Stomach (tissue), 9 donors: ENCODE measurements around the gene MTMR1. TPM values are rescaled to one million over a fixed set of nuclear protein-coding genes. Genes with fewer than 3 reads are reported as not detected.
A peak's percentile ranks its signal among the peaks of the same experiment; 100 is the strongest.

ENCODE experiments used
- DNase-seq, 2 donors: peaks; one replicate each; pipeline versions ENCODE4 v3.0.0 to v3.0.0-alpha.2; 2013 to 2019
- H3K27ac ChIP-seq, 5 donors: fragments of 200-600 bp in 4 of 5; sonication (generic) in 4 of 5; one replicate each; pipeline ENCODE4 v1.5.1; 2013 to 2019; ENCODE audit warnings: mild to moderate bottlenecking in 1 of 5, moderate library complexity in 1 of 5
- H3K27me3 ChIP-seq, 3 donors: fragments of 200-600 bp; sonication (generic); one replicate each; pipeline ENCODE4 v1.5.1; 2017 to 2019; ENCODE audit warnings: mixed run types in 1 of 3
- H3K36me3 ChIP-seq, 4 donors: fragments of 200-600 bp; sonication (generic); 1 replicate in 3 of 4; 2 replicates in 1 of 4; pipeline ENCODE4 v1.5.1; 2016 to 2019
- H3K4me1 ChIP-seq, 4 donors: fragments of 200-600 bp; sonication (generic); one replicate each; pipeline ENCODE4 v1.5.1; 2016 to 2019
- H3K4me3 ChIP-seq, 4 donors: fragments of 200-600 bp; sonication (generic) in 3 of 4; one replicate each; pipeline ENCODE4 v1.5.1; 2016 to 2019; ENCODE audit warnings: mild to moderate bottlenecking in 1 of 4
- H3K9me3 ChIP-seq, 4 donors: fragments of 200-600 bp; sonication (generic); one replicate each; pipeline ENCODE4 v1.5.1; 2016 to 2019
- CTCF ChIP-seq, 7 experiments: fragments of 450-650 bp in 4 of 7; fragments of 200-600 bp in 3 of 7; sonication (generic) in 3 of 7; IDR thresholded peaks; one replicate each; pipeline ENCODE4 v1.5.1; 2016 to 2019; ENCODE audit warnings: antibody characterized with exemption in 7 of 7, control low read depth in 2 of 7, mild to moderate bottlenecking in 1 of 7
- EP300 ChIP-seq: sonication (generic); formaldehyde crosslinking; IDR thresholded peaks from one replicate; pipeline ENCODE4 v1.6.1; 2017; ENCODE audit warnings: antibody characterized with exemption
- POLR2A ChIP-seq, 4 donors: fragments of 450-650 bp; IDR thresholded peaks; one replicate each; pipeline ENCODE4 v1.6.1; 2016; ENCODE audit warnings: antibody characterized with exemption in 4 of 4, control low read depth in 2 of 4, mild to moderate bottlenecking in 1 of 4, moderate library complexity in 1 of 4
- POLR2AphosphoS5 ChIP-seq, 3 donors: sonication (generic); formaldehyde crosslinking; IDR thresholded peaks; one replicate each; pipeline ENCODE4 v1.6.1; 2016; ENCODE audit warnings: antibody characterized with exemption in 3 of 3
- WGBS, 5 donors: extraction: QIAGEN DNeasy Blood & Tissue Kit in 3 of 5; methylation state at CpG; one replicate each; pipeline versions ENCODE4 v1.1.5 to v1.1.7; 2013 to 2018; 5-methylcytosine and 5-hydroxymethylcytosine counted together
- intact Hi-C: fragments of 100-400 bp; cut with DNase I; formaldehyde crosslinking; loops from one replicate; pipeline ENCODE4 v1.15.1; 2023; ENCODE audit warnings: low total_unique reads
- polyA plus RNA-seq, 3 donors: library from polyadenylated mRNA; stranded (reverse); fragments of 200-250 nt; gene quantifications; one replicate each; pipeline ENCODE4 v1.2.3, GENCODE V29; 2013
- total RNA-seq, 5 donors: library from RNA; depleted of rRNA; stranded (reverse); fragments of >200 nt; gene quantifications; one replicate each; pipeline versions ENCODE4 v1.1.0 to v1.2.3, GENCODE V29; 2014 to 2016
- donor health status: healthy with polysubstance abuse.
- donor health status: Bipolar disorder and iron deficiency.
- donor health status: healthy.

MTMR1 gene
- total and polyA plus RNA-seq, 8 donors = 4.7 to 36.4 (median 8.0) TPM

- no peaks in the 10 kb centered on the region for H3K9me3 ChIP-seq
- H3K27ac ChIP-seq = no peak overlapping the region
- no peaks in the 10 kb centered on the region for H3K27me3 ChIP-seq
- no peak for DNase-seq
- peaks cover 0 to 26% (median 20%) of the 10 kb centered on the region in 4 donors for H3K36me3 ChIP-seq
- WGBS, 5 donors = 79 to 94% (median 91%) methylated on average over 12 to 17 of the region's 17 CpGs
- intact Hi-C loops = loop anchor here (5.0 kb wide), 1 partner anchor 312 kb away; no protein-coding TSS in a partner anchor
- no peak overlapping the region for H3K4me3 ChIP-seq
- TF ChIP-seq EP300 (no peak), POLR2AphosphoS5 (IDR thresholded peaks at IDR 0.05) (no peak), POLR2A (IDR thresholded peaks at IDR 0.05) (no peak), CTCF (IDR thresholded peaks at IDR 0.05) (no peak)
- H3K4me1 ChIP-seq = peaks cover 0 to 10% (median 4%) of the 10 kb centered on the region in 4 donors
Measured at GRCh38 chrX:150770623-150771022, 77.4 kb downstream of the MTMR1 start.

- intact Hi-C loops = loop anchor here (5.0 kb wide), 1 partner anchor 311 kb away; no protein-coding TSS in a partner anchor
- Histone ChIP-seq H3K27ac (no peak overlapping the region), H3K9me3 (no peaks in the 10 kb centered on the region), H3K4me1 (peaks cover 0 to 10% (median 4%) of the 10 kb centered on the region in 4 donors), H3K4me3 (no peak overlapping the region), H3K36me3 (peaks cover 0 to 26% (median 23%) of the 10 kb centered on the region in 4 donors), H3K27me3 (no peaks in the 10 kb centered on the region)
- WGBS, 5 donors = 80 to 100% (median 94%) methylated on average over 4 to 16 of the region's 16 CpGs
- no peak for DNase-seq
- no peak for TF ChIP-seq POLR2A (IDR thresholded peaks at IDR 0.05)
- TF ChIP-seq POLR2AphosphoS5 (IDR thresholded peaks at IDR 0.05) = no peak
- TF ChIP-seq EP300 = no peak
- no peak for TF ChIP-seq CTCF (IDR thresholded peaks at IDR 0.05)
Measured at GRCh38 chrX:150771116-150771515, 77.9 kb downstream of the MTMR1 start.

- TF ChIP-seq POLR2AphosphoS5 (IDR thresholded peaks at IDR 0.05) (no peak), EP300 (no peak), POLR2A (IDR thresholded peaks at IDR 0.05) (no peak), CTCF (IDR thresholded peaks at IDR 0.05) (peak in 5 of 7 experiments; percentile 57 to 79 (median 71))
- no peaks in the 10 kb centered on the region for H3K27me3 ChIP-seq
- H3K27ac ChIP-seq = no peak overlapping the region
- intact Hi-C loops = loop anchor here (5.0 kb wide), 1 partner anchor 310 kb away; no protein-coding TSS in a partner anchor
- H3K9me3 ChIP-seq = no peaks in the 10 kb centered on the region
- no peak overlapping the region for H3K4me3 ChIP-seq
- peaks cover 0 to 2% (median under 1%) of the 10 kb centered on the region in 4 donors for H3K4me1 ChIP-seq
- peak; percentile 81 to 85 for DNase-seq
- H3K36me3 ChIP-seq = peaks cover 0 to 27% (median 25%) of the 10 kb centered on the region in 4 donors
- 35 to 46% (median 40%) methylated on average over 16 to 26 of the region's 26 CpGs for WGBS, 5 donors
Measured at GRCh38 chrX:150772150-150772970, 79.2 kb downstream of the MTMR1 start.

- Histone ChIP-seq H3K4me1 (no peaks in the 10 kb centered on the region), H3K27me3 (no peaks in the 10 kb centered on the region), H3K36me3 (peaks cover 0 to 26% (median 25%) of the 10 kb centered on the region in 4 donors), H3K9me3 (no peaks in the 10 kb centered on the region), H3K27ac (no peak overlapping the region), H3K4me3 (no peak overlapping the region)
- intact Hi-C loops = loop anchor here (5.0 kb wide), 1 partner anchor 309 kb away; no protein-coding TSS in a partner anchor
- 79 to 94% (median 92%) methylated on average over 6 to 8 of the region's 8 CpGs for WGBS, 5 donors
- DNase-seq = no peak
- TF ChIP-seq POLR2AphosphoS5 (IDR thresholded peaks at IDR 0.05) (no peak), POLR2A (IDR thresholded peaks at IDR 0.05) (no peak), EP300 (no peak), CTCF (IDR thresholded peaks at IDR 0.05) (no peak)
Measured at GRCh38 chrX:150773117-150773516, 79.9 kb downstream of the MTMR1 start.
